ENCODE data around the gene MICAL3.

The MICAL3 gene

DNA sequence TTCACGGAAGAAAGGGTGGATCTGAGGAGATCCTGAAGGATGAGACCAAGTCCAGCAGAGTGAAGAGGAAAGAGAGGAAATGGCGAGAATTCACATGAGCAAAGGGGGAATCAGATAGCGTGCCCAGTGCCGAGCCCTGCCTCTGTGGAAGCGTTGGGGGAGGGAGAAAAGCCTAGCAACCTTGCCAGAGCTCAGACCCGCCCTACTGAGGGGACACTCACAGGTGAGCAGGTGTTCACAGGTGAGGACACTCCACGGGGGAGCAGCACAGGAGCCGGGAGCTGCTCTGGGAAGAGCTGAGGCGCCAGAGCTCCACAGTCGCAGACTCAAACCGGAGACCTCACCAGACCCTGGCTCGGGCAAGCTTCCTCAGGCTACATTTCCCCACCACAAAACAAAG lies 56.2 kb downstream of the MICAL3 start:
- H3K27me3 ChIP-seq = no peaks in the 10 kb centered on the region
- no peak for DNase-seq
- no peaks in the 10 kb centered on the region for H3K9me3 ChIP-seq
- H3K4me3 ChIP-seq (ENCODE audit: low read depth, low read length) = no peak overlapping the region
- TF ChIP-seq, protein P1, sequence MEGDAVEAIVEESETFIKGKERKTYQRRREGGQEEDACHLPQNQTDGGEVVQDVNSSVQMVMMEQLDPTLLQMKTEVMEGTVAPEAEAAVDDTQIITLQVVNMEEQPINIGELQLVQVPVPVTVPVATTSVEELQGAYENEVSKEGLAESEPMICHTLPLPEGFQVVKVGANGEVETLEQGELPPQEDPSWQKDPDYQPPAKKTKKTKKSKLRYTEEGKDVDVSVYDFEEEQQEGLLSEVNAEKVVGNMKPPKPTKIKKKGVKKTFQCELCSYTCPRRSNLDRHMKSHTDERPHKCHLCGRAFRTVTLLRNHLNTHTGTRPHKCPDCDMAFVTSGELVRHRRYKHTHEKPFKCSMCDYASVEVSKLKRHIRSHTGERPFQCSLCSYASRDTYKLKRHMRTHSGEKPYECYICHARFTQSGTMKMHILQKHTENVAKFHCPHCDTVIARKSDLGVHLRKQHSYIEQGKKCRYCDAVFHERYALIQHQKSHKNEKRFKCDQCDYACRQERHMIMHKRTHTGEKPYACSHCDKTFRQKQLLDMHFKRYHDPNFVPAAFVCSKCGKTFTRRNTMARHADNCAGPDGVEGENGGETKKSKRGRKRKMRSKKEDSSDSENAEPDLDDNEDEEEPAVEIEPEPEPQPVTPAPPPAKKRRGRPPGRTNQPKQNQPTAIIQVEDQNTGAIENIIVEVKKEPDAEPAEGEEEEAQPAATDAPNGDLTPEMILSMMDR (IDR thresholded peaks at IDR 0.05; ENCODE audit: low read depth, low read length) = no peak
- H3K36me3 ChIP-seq = no peaks in the 10 kb centered on the region
- H3K4me1 ChIP-seq = peaks cover 14% of the 10 kb centered on the region

DNA sequence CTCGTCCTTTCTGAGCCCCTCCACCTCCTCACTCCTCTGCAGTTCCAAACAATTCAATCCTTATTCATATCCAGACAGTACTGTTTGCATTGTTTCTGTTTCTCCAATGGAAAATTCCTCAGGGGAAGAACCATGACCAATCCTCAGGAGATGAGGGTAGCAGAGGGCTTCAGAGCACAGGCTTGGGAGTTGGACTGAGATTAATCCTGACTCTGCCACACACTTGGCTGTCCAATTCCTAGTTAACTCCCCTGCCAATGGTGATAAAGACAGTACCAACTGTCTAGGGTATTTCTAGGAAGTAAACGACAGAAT lies 58.0 kb downstream of the MICAL3 start:
- H3K4me3 ChIP-seq (ENCODE audit: low read depth, low read length) = no peak overlapping the region
- TF ChIP-seq, protein P1 (IDR thresholded peaks at IDR 0.05; ENCODE audit: low read depth, low read length) = no peak
- no peak for DNase-seq
- H3K27me3 ChIP-seq = no peaks in the 10 kb centered on the region
- H3K4me1 ChIP-seq = peaks cover 14% of the 10 kb centered on the region
- no peaks in the 10 kb centered on the region for H3K9me3 ChIP-seq
- no peaks in the 10 kb centered on the region for H3K36me3 ChIP-seq

DNA sequence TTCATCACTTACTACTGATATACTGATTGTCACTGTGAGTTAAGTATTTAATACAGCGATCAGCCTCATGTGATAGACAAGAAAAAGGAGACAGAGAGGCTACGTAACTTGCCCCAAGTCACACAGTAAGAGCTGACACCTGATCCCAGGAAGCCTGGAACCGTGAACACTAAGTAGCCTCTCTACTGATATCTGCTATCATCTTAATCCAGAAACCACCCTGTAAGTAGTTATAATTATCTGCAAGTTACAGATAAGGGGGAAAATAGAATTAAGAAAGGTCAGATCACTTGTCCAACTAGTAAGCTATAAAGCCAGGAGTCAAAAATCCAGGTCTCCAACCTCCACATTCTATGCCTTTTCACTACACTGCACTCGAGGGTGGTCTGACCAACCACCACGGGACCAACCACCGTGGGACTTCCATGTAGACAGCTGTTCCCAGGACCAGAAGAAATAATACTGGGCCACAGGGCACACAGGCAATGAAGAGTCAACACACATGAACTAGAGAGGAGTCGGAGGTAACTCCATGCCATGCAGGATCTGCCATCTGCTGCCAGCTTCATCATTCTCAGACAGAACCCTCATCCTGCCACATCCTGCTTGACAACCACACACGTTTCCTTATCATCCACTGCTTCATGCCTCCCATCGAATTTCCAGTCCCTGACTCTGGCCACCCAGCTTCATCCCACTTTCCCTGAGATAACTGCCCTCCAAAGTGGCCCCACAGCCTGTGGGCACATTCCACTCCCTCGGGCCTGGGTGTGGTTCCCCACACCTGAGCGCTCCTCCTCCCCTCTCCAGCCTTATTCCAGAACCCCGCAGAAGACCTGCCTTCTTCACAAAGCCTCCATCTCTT lies 58.6 kb downstream of the MICAL3 start:
- H3K9me3 ChIP-seq = no peaks in the 10 kb centered on the region
- H3K27me3 ChIP-seq = no peaks in the 10 kb centered on the region
- no peak for DNase-seq
- TF ChIP-seq, protein P1 (IDR thresholded peaks at IDR 0.05; ENCODE audit: low read depth, low read length) = no peak
- H3K4me3 ChIP-seq (ENCODE audit: low read depth, low read length) = no peak overlapping the region
- H3K4me1 ChIP-seq = peaks cover 14% of the 10 kb centered on the region
- no peaks in the 10 kb centered on the region for H3K36me3 ChIP-seq

DNA sequence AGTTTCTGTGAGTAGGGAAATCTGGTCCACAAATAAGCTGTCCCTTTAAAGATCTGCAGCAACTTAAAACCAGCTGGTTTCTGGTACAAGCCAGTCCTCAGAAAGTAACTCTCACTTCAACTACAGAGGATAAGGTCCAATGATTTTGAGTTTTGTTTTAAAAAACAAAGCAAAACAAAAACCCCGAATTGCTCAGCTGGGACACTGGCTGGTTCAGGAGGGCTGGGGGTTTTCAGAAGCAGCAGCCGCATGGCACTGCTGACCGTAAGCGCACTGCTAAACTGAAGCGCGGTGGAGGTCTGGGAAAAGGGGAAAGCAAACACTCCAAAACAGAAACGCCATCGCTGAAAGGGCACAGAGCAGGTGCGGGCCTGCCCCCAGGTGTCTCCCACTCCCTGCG lies 59.7 kb downstream of the MICAL3 start:
- no peaks in the 10 kb centered on the region for H3K36me3 ChIP-seq
- H3K4me1 ChIP-seq = peaks cover 14% of the 10 kb centered on the region
- no peak for DNase-seq
- TF ChIP-seq, protein P1 (IDR thresholded peaks at IDR 0.05; ENCODE audit: low read depth, low read length) = no peak
- H3K9me3 ChIP-seq = no peaks in the 10 kb centered on the region
- no peak overlapping the region for H3K4me3 ChIP-seq (ENCODE audit: low read depth, low read length)
- H3K27me3 ChIP-seq = no peaks in the 10 kb centered on the region

DNA sequence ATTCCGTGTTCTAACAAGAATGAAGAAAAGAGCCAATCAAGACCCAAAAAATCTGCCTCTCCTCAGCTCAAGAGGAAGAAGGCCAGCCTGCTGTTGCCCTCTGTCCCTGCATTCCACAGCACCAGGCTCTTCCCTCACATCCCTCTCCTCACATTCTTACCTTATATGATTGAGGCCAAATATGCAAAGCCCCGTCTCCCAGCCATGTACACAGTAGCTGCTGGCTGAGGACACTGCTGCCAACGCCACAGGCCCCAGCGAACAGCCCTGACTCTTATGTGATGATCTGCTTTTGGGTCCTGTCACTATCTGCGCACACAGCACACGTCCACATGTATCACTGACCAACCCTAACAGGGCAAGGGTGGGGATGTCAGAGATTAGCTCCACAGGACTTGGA lies 60.2 kb downstream of the MICAL3 start:
- TF ChIP-seq, protein P1 (IDR thresholded peaks at IDR 0.05; ENCODE audit: low read depth, low read length) = no peak
- DNase-seq = no peak
- Histone ChIP-seq H3K27me3 (no peaks in the 10 kb centered on the region), H3K4me1 (peaks cover 14% of the 10 kb centered on the region), H3K36me3 (no peaks in the 10 kb centered on the region), H3K4me3 (ENCODE audit: low read depth, low read length) (no peak overlapping the region), H3K9me3 (no peaks in the 10 kb centered on the region)

DNA sequence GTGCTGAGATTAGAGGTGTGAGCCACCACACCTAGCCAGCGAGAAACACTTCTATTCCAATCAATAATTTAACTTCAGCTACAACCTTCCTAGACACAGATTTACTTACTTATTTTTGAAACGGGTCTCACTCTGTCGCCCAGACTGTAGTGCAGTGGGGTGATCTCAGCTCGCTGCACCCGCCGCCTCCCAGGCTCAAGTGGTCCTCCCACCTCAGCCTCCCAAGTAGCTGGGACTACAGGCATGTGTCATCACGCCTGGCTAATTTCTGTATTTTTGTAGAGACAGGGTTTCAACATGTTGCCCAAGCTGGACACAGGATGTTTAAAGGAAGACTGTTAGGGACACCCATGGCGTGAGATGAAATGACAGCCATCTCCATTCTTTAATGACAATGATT lies 61.3 kb downstream of the MICAL3 start:
- Histone ChIP-seq H3K9me3 (no peaks in the 10 kb centered on the region), H3K27me3 (no peaks in the 10 kb centered on the region), H3K4me3 (ENCODE audit: low read depth, low read length) (no peak overlapping the region), H3K4me1 (peaks cover 14% of the 10 kb centered on the region), H3K36me3 (no peaks in the 10 kb centered on the region)
- TF ChIP-seq, protein P1 (IDR thresholded peaks at IDR 0.05; ENCODE audit: low read depth, low read length) = no peak
- DNase-seq = no peak

Data from BE2C (cell line).